Panc1 (cell line): ENCODE results near the gene SART1. TPM values are rescaled to one million over a fixed set of nuclear protein-coding genes. Genes with fewer than 3 reads are reported as not detected.

Source experiments
- ATAC-seq: fragments of 200-7000 bp; cut with Tn5 transposase; 2 replicates; pipeline ENCODE4 v1.9.1; 2020; ENCODE audit warnings: mild to moderate bottlenecking, moderate library complexity
- BruUV-seq: library from RNA; stranded (reverse); fragments of 400-500 nt; replicated peaks from 2 replicates; lab custom pipeline; 2021; lab: Mats Ljungman, UMichigan
- CTCF ChIA-PET: fragments of 300-600 bp; sonication (Branson Sonifier 250); formaldehyde crosslinking; loops from one replicate; lab custom pipeline; 2022; ENCODE audit warnings: antibody characterized with exemption; lab: Charles Lee
- POLR2A ChIA-PET: fragments of 300-600 bp; sonication (Branson Sonifier 250); formaldehyde crosslinking; loops from one replicate; lab custom pipeline; 2022; ENCODE audit warnings: antibody characterized with exemption; lab: Charles Lee
- DNase-seq: peaks from one replicate; pipeline ENCODE4 v3.0.0-alpha.2; 2010; ENCODE audit warnings: low read depth, low spot score
- H3K27ac ChIP-seq: 2 replicates; pipeline ENCODE4 v1.5.1; 2011; ENCODE audit warnings: mild to moderate bottlenecking, low read length, inconsistent platforms
- H3K27me3 ChIP-seq: fragments of 200-500 bp; sonication (Bioruptor generic); 2 replicates; pipeline ENCODE4 v1.6.0; 2014; ENCODE audit warnings: low read length, inconsistent platforms; ENCODE audit not compliant: control insufficient read depth, insufficient read depth
- H3K36me3 ChIP-seq: fragments of 200-500 bp; sonication (Bioruptor generic); 2 replicates; pipeline ENCODE4 v1.5.1; 2014; ENCODE audit warnings: inconsistent platforms, mild to moderate bottlenecking, low read length, moderate library complexity; ENCODE audit not compliant: control insufficient read depth, insufficient read depth
- H3K4me1 ChIP-seq: 2 replicates; pipeline ENCODE4 v1.5.1; 2011; ENCODE audit warnings: inconsistent platforms, mild to moderate bottlenecking, low read length, moderate library complexity; ENCODE audit not compliant: control insufficient read depth, insufficient read depth
- H3K4me3 ChIP-seq, 2 experiments: 2 replicates each; pipeline ENCODE4 v1.5.1; 2011 to 2012; ENCODE audit warnings: low read depth in 2 of 2, low read length in 2 of 2, mild to moderate bottlenecking in 2 of 2, inconsistent platforms in 1 of 2, moderate library complexity in 1 of 2
- H3K9me3 ChIP-seq: fragments of 200-500 bp; sonication (Bioruptor generic); 2 replicates; pipeline ENCODE4 v1.5.1; 2014; ENCODE audit warnings: low read depth, mild to moderate bottlenecking, inconsistent platforms, low read length, moderate library complexity; ENCODE audit not compliant: control insufficient read depth, insufficient read depth
- CTCF ChIP-seq: fragments of 450-650 bp; IDR thresholded peaks from 2 replicates; pipeline ENCODE4 v1.5.1; 2017; ENCODE audit warnings: mild to moderate bottlenecking
- POLR2AphosphoS5 ChIP-seq: IDR thresholded peaks from 2 replicates; pipeline ENCODE4 v1.6.1; 2012; ENCODE audit warnings: mild to moderate bottlenecking, low read depth, low read length, moderate library complexity
- REST ChIP-seq, 2 experiments: IDR thresholded peaks; 2 replicates each; pipeline ENCODE4 v1.6.1; 2011 to 2012; ENCODE audit warnings: low read depth in 2 of 2, control low read depth in 1 of 2, low read length in 1 of 2, mild to moderate bottlenecking in 1 of 2, moderate library complexity in 1 of 2; ENCODE audit not compliant: insufficient read depth in 1 of 2
- SIN3A ChIP-seq: IDR thresholded peaks from 2 replicates; pipeline ENCODE4 v1.6.1; 2012; ENCODE audit warnings: low read depth, mild to moderate bottlenecking, low read length, moderate library complexity, borderline replicate concordance; ENCODE audit not compliant: insufficient read depth
- TCF7L2 ChIP-seq: IDR thresholded peaks from 2 replicates; pipeline ENCODE4 v1.6.1; 2011; ENCODE audit warnings: mild to moderate bottlenecking, low read depth, low read length, inconsistent platforms
- in situ Hi-C: cut with HindIII; loops from 2 replicates; pipeline ENCODE4 v1.10.0; 2016; ENCODE audit warnings: low sequenced_read_pairs, low pct_unique_long_range_greater_than_20kb
- intact Hi-C: fragments of 100-400 bp; cut with micrococcal nuclease; formaldehyde crosslinking; loops from one replicate; pipeline ENCODE4 v1.10.0; 2022; ENCODE audit not compliant: unreplicated experiment
- total RNA-seq: library from RNA; stranded (reverse); gene quantifications from one replicate; pipeline ENCODE4 v1.2.1, GENCODE V29; 2021; ENCODE audit not compliant: unreplicated experiment

Gene SART1
- total RNA-seq, 1 experiment from 2014 or later: 76.4 TPM

- no peak overlapping the region for H3K4me3 ChIP-seq
- CTCF ChIA-PET: interaction anchor here (0.5 to 0.9 kb wide), 5 partner anchors 101 to 315 kb away, joined by 3 to 7 read pairs (median 5); partner anchors contain the start of gene FIBP
- no peaks in the 10 kb centered on the region for H3K36me3 ChIP-seq
- ATAC-seq (peak; percentile 98), DNase-seq (peak; percentile 95)
- no TSS peak for BruUV-seq
- H3K27ac ChIP-seq: no peak overlapping the region
- no peaks in the 10 kb centered on the region for H3K27me3 ChIP-seq
- H3K9me3 ChIP-seq: no peaks in the 10 kb centered on the region
- no peaks in the 10 kb centered on the region for H3K4me1 ChIP-seq
- intact Hi-C loops (loop anchor here (2.0 kb wide), 1 partner anchor 100 kb away; the partner anchor contains the start of gene FIBP), in situ Hi-C loops (no loop called here)
- TF ChIP-seq TCF7L2 (0 out of 2 replicates have a peak, but pooled peaks have one; percentile 19), POLR2AphosphoS5 (peak; percentile 69; the same call in 1 of the 2 replicates), REST (IDR thresholded peaks at IDR 0.05; ENCODE audit: insufficient read depth in 1 of 2, low read depth in 2 of 2, low read length in 1 of 2) (no peak), CTCF (peak; percentile 99), SIN3A (no peak)
- POLR2A ChIA-PET: interaction anchor here (0.5 to 0.7 kb wide), 2 partner anchors 107 to 147 kb away, joined by 6 to 10 read pairs; no protein-coding TSS in a partner anchor
These were observed 27.5 kb downstream of the SART1 start for GRCh38 chr11:65988791-65989592.

GRCh38 chr11:65992056-65992455 lies 30.5 kb downstream of the SART1 start:
- no peak for DNase-seq
- Histone ChIP-seq H3K27ac (no peak overlapping the region), H3K9me3 (no peaks in the 10 kb centered on the region), H3K4me3 (no peak overlapping the region), H3K27me3 (no peaks in the 10 kb centered on the region), H3K4me1 (no peaks in the 10 kb centered on the region), H3K36me3 (peaks cover 3% of the 10 kb centered on the region; the same call in 1 of the 2 replicates)
- no TSS peak for BruUV-seq
- TF ChIP-seq CTCF: no peak
- no peak for TF ChIP-seq REST (IDR thresholded peaks at IDR 0.05; ENCODE audit: insufficient read depth in 1 of 2, low read depth in 2 of 2, low read length in 1 of 2)
- no peak for TF ChIP-seq POLR2AphosphoS5
- no peak for TF ChIP-seq SIN3A
- TF ChIP-seq TCF7L2: no peak
- intact Hi-C loops (no loop called here), in situ Hi-C loops (no loop called here)
- CTCF ChIA-PET: interaction anchor here (0.7 kb wide), 1 partner anchor 290 kb away, joined by 3 read pairs; no protein-coding TSS in a partner anchor
- POLR2A ChIA-PET: no interaction called here
- no peak for ATAC-seq
